ENCODE measurements around the gene KRT37.
"Not testable (repeated sequence)": the region's sequence is repeated elsewhere in the genome, so short reads cannot be mapped to it uniquely, and the experiment has no call there.

KRT37 gene

GRCh38 chr17:41428591-41429291 is 4.4 kb upstream of the KRT37 start:
- TF ChIP-seq, protein P1, sequence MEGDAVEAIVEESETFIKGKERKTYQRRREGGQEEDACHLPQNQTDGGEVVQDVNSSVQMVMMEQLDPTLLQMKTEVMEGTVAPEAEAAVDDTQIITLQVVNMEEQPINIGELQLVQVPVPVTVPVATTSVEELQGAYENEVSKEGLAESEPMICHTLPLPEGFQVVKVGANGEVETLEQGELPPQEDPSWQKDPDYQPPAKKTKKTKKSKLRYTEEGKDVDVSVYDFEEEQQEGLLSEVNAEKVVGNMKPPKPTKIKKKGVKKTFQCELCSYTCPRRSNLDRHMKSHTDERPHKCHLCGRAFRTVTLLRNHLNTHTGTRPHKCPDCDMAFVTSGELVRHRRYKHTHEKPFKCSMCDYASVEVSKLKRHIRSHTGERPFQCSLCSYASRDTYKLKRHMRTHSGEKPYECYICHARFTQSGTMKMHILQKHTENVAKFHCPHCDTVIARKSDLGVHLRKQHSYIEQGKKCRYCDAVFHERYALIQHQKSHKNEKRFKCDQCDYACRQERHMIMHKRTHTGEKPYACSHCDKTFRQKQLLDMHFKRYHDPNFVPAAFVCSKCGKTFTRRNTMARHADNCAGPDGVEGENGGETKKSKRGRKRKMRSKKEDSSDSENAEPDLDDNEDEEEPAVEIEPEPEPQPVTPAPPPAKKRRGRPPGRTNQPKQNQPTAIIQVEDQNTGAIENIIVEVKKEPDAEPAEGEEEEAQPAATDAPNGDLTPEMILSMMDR (IDR thresholded peaks at IDR 0.05; ENCODE audit: borderline replicate concordance, insufficient read depth, low read depth, low read length), result no peak
- no peak overlapping the region for H3K4me3 ChIP-seq (ENCODE audit: low read depth, low read length)

- H3K4me3 ChIP-seq (ENCODE audit: low read depth, low read length), result not testable (repeated sequence)
These were observed 1.8 kb downstream of the KRT37 start for GRCh38 chr17:41422586-41422985.

DNA sequence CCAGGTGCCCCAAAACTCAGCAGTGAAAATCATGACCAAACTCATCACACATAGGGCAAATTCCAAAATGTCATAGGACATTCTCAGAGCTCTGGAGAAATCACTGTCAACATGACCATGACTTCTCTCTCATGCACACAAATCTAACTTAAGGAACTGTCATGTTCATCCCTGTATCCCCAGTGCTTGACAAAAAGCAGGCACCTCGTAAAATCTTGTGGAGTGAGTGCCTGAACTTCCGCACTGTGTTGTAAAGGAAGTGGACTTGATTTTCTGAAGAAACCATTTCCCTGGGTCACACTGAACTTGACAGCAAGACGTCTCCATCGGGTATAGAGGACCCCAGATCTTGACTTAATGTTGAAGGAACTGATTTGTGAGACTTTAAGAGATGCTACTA is 2.8 kb downstream of the KRT37 start:
- no peak overlapping the region for H3K4me3 ChIP-seq (ENCODE audit: low read depth, low read length)
- TF ChIP-seq, protein P1 (IDR thresholded peaks at IDR 0.05; ENCODE audit: borderline replicate concordance, insufficient read depth, low read depth, low read length), result no peak

DNA sequence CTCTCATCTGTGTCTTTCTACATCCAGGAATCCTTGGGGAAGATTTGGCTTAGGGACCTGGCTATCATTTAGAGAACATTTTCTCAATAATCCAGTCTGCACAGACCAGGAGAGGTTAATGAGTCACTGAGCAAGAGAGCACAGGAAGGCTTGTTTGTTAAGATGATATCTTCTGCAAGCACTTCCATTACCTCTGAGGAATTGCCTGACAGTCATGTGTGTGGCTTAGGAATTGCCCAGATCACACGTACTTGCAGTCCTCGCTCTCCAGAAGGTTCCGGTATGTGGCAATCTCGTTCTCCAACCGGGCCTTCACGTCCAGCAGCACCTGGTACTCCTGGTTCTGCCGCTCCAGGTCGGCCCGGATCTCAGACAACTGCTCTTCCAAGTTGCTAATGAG is 3.3 kb downstream of the KRT37 start:
- TF ChIP-seq, protein P1 (IDR thresholded peaks at IDR 0.05; ENCODE audit: borderline replicate concordance, insufficient read depth, low read depth, low read length), result no peak
- no peak overlapping the region for H3K4me3 ChIP-seq (ENCODE audit: low read depth, low read length)

- no peak overlapping the region for H3K4me3 ChIP-seq (ENCODE audit: low read depth, low read length)
- TF ChIP-seq, protein P1 (IDR thresholded peaks at IDR 0.05; ENCODE audit: borderline replicate concordance, insufficient read depth, low read depth, low read length), result no peak
These were observed 4.3 kb downstream of the KRT37 start for GRCh38 chr17:41420134-41420533.

GRCh38 chr17:41419716-41420115 is 4.7 kb downstream of the KRT37 start:
- H3K4me3 ChIP-seq (ENCODE audit: low read depth, low read length), result no peak overlapping the region
- TF ChIP-seq, protein P1 (IDR thresholded peaks at IDR 0.05; ENCODE audit: borderline replicate concordance, insufficient read depth, low read depth, low read length), result no peak

GRCh38 chr17:41418116-41418860 is 6.1 kb downstream of the KRT37 start:
- TF ChIP-seq, protein P1 (IDR thresholded peaks at IDR 0.05; ENCODE audit: borderline replicate concordance, insufficient read depth, low read depth, low read length), result no peak
- H3K4me3 ChIP-seq (ENCODE audit: low read depth, low read length), result no peak overlapping the region

All from GM12875 (cell line).